IMR-90 (cell line): ENCODE data around the gene OSBP2.

Experiments
- CEBPB ChIP-seq: IDR thresholded peaks from 2 replicates; pipeline ENCODE4 v1.6.1; 2012; ENCODE audit warnings: low read depth, low read length, improper control_type of control experiment
- CTCF ChIP-seq: conservative IDR thresholded peaks from 2 replicates; pipeline ENCODE4 v1.5.1; 2012; ENCODE audit warnings: mild to moderate bottlenecking, low read depth, low read length, improper control_type of control experiment
- MAFK ChIP-seq: IDR thresholded peaks from 2 replicates; pipeline ENCODE4 v1.6.1; 2012; ENCODE audit warnings: low read depth, low read length, improper control_type of control experiment
- POLR2A ChIP-seq: IDR thresholded peaks from 2 replicates; pipeline ENCODE4 v1.6.1; 2012; ENCODE audit warnings: mild to moderate bottlenecking, low read depth, low read length
- RAD21 ChIP-seq: IDR thresholded peaks from 2 replicates; pipeline ENCODE4 v1.6.1; 2012; ENCODE audit warnings: low read length, improper control_type of control experiment
- RFX5 ChIP-seq: IDR thresholded peaks from 2 replicates; pipeline ENCODE4 v1.8.0; 2012; ENCODE audit warnings: low read depth, mild to moderate bottlenecking, low read length, moderate library complexity
- USF2 ChIP-seq: fragments of 150-350 bp; IDR thresholded peaks from 2 replicates; pipeline ENCODE4 v1.6.1; 2017; ENCODE audit warnings: mild to moderate bottlenecking, antibody characterized with exemption, low read length, low read depth

- TF ChIP-seq CTCF (no peak), RAD21 (no peak), POLR2A (no peak), USF2 (no peak), MAFK (no peak), RFX5 (no peak), CEBPB (no peak)
Measured at GRCh38 chr22:30655532-30655931, 39.1 kb upstream of the OSBP2 start.
